Calu3 (cell line): ENCODE data around the gene TBL1X. TPM values are rescaled to one million over a fixed set of nuclear protein-coding genes. Genes with fewer than 3 reads are reported as not detected.
"Not testable (repeated sequence)": the region's sequence is repeated elsewhere in the genome, so short reads cannot be mapped to it uniquely, and the experiment has no call there.

Source experiments
- BruUV-seq: library from RNA; stranded (reverse); fragments of 400-500 nt; replicated peaks from 2 replicates; lab custom pipeline; 2021; lab: Mats Ljungman, UMichigan
- CTCF ChIA-PET: fragments of 300-600 bp; sonication (Branson Sonifier 250); formaldehyde crosslinking; loops from one replicate; lab custom pipeline; 2022; ENCODE audit warnings: antibody characterized with exemption; lab: Charles Lee
- DNase-seq: peaks from one replicate; pipeline ENCODE4 v3.0.0; 2022
- H3K27ac Mint-ChIP-seq: one replicate; pipeline ENCODE4 v1.8.0; 2022; ENCODE audit warnings: mixed read lengths; ENCODE audit not compliant: unreplicated experiment
- H3K27me3 Mint-ChIP-seq: one replicate; pipeline ENCODE4 v1.8.0; 2022; ENCODE audit warnings: mixed read lengths; ENCODE audit not compliant: unreplicated experiment
- H3K36me3 Mint-ChIP-seq: one replicate; pipeline ENCODE4 v1.8.0; 2022; ENCODE audit warnings: mild to moderate bottlenecking, moderate library complexity, mixed read lengths; ENCODE audit not compliant: insufficient read depth, unreplicated experiment
- H3K4me1 Mint-ChIP-seq: one replicate; pipeline ENCODE4 v1.8.0; 2022; ENCODE audit warnings: mild to moderate bottlenecking, low read depth, mixed read lengths; ENCODE audit not compliant: unreplicated experiment
- H3K4me3 Mint-ChIP-seq: one replicate; pipeline ENCODE4 v1.8.0; 2022; ENCODE audit warnings: mild to moderate bottlenecking, low read depth, moderate library complexity, mixed read lengths; ENCODE audit not compliant: unreplicated experiment
- H3K9me3 Mint-ChIP-seq: one replicate; pipeline ENCODE4 v1.8.0; 2022; ENCODE audit warnings: low read depth, mixed read lengths; ENCODE audit not compliant: unreplicated experiment
- intact Hi-C: fragments of 100-400 bp; cut with micrococcal nuclease; formaldehyde crosslinking; loops from one replicate; pipeline ENCODE4 v1.10.0; 2022; ENCODE audit not compliant: unreplicated experiment
- total RNA-seq: library from RNA; stranded (reverse); gene quantifications from 2 replicates; pipeline ENCODE4 v1.2.3, GENCODE V29; 2022
- TF ChIP-seq, protein P1 (sequence below): fragments of 200-600 bp; IDR thresholded peaks from one replicate; pipeline ENCODE4 v1.8.0; 2022; ENCODE audit warnings: antibody characterized with exemption; ENCODE audit not compliant: unreplicated experiment

The TBL1X gene
- total RNA-seq, 1 experiment from 2014 or later, result 25.0 TPM

DNA sequence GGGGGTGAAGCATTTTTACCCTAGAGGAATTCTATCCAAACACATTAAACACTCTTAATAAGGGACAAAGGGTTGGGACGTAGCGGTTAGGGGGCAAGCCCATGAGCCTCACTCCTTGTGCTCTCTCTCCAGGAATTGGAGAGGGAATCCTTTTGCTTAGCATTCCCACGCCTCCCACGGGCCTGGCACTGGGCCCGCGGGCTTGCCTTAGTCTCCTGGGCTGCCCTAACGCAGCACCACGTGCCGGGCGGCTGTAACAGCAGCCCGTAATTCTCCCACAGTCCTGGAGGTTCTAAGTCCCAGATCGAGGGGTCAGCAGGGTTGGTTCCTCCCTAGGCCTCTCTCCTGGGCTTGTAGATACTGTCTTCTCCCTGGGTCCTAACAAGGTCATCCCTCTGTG, 67.5 kb downstream of the TBL1X start:
- no peaks in the 10 kb centered on the region for H3K27me3 Mint-ChIP-seq
- no TSS peak for BruUV-seq
- CTCF ChIA-PET, result no interaction called here
- TF ChIP-seq, protein P1, sequence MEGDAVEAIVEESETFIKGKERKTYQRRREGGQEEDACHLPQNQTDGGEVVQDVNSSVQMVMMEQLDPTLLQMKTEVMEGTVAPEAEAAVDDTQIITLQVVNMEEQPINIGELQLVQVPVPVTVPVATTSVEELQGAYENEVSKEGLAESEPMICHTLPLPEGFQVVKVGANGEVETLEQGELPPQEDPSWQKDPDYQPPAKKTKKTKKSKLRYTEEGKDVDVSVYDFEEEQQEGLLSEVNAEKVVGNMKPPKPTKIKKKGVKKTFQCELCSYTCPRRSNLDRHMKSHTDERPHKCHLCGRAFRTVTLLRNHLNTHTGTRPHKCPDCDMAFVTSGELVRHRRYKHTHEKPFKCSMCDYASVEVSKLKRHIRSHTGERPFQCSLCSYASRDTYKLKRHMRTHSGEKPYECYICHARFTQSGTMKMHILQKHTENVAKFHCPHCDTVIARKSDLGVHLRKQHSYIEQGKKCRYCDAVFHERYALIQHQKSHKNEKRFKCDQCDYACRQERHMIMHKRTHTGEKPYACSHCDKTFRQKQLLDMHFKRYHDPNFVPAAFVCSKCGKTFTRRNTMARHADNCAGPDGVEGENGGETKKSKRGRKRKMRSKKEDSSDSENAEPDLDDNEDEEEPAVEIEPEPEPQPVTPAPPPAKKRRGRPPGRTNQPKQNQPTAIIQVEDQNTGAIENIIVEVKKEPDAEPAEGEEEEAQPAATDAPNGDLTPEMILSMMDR, result no peak
- no peak for DNase-seq
- H3K36me3 Mint-ChIP-seq, result no peaks in the 10 kb centered on the region
- peaks cover 6% of the 10 kb centered on the region for H3K4me1 Mint-ChIP-seq
- intact Hi-C loops, result no loop called here
- peaks cover under 1% of the 10 kb centered on the region for H3K9me3 Mint-ChIP-seq
- no peak overlapping the region for H3K27ac Mint-ChIP-seq
- no peak overlapping the region for H3K4me3 Mint-ChIP-seq

DNA sequence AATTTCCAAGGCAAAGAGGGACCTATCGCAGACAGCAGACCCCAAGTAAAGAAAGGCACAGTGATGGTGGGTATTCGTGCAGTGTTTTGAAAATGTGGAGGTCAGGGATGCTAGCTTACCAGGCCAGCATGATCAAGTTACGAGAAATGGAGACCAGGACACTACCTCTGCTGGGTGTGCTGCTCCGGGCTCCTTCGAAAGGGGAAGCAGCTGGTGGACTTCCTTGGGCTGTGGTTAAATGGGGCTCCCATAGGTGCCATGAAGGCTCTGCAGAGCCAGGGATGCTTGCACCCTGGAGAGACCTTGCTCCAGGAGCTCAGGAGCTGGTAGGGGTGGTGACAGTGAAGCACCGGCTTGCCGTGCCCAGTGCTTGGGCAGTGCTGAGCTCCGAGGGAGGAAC, 68.8 kb downstream of the TBL1X start:
- no peak for DNase-seq
- Mint-ChIP-seq H3K9me3 (peaks cover 2% of the 10 kb centered on the region), H3K4me1 (peaks cover 6% of the 10 kb centered on the region), H3K4me3 (no peak overlapping the region), H3K27me3 (no peaks in the 10 kb centered on the region), H3K36me3 (no peaks in the 10 kb centered on the region), H3K27ac (no peak overlapping the region)
- intact Hi-C loops, result no loop called here
- CTCF ChIA-PET, result no interaction called here
- BruUV-seq, result no TSS peak
- TF ChIP-seq, protein P1, result no peak

DNA sequence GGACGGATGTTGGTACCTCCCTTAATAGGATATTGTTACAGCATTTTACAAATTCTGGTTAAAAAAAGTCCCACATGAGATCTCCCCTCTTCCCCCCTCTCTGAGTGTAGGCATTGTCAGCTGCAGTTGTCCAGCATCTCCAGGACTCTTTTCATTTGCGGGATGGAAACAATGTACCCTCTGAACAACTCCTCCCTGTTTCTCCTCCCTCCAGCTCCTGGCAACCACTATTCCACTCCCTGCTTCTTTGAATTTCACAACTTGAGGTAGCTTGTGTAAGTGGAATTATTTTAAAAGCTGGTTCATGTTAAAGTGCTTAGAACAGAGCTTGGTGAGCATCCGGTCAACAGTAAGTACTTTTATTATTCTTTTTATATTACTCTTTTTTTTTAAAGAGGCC, 69.8 kb downstream of the TBL1X start:
- no peak overlapping the region for H3K27ac Mint-ChIP-seq
- H3K27me3 Mint-ChIP-seq, result no peaks in the 10 kb centered on the region
- intact Hi-C loops, result no loop called here
- peaks cover 2% of the 10 kb centered on the region for H3K4me1 Mint-ChIP-seq
- CTCF ChIA-PET, result no interaction called here
- no TSS peak for BruUV-seq
- TF ChIP-seq, protein P1, result no peak
- no peak for DNase-seq
- no peaks in the 10 kb centered on the region for H3K36me3 Mint-ChIP-seq
- H3K4me3 Mint-ChIP-seq, result no peak overlapping the region
- H3K9me3 Mint-ChIP-seq, result peaks cover 2% of the 10 kb centered on the region

DNA sequence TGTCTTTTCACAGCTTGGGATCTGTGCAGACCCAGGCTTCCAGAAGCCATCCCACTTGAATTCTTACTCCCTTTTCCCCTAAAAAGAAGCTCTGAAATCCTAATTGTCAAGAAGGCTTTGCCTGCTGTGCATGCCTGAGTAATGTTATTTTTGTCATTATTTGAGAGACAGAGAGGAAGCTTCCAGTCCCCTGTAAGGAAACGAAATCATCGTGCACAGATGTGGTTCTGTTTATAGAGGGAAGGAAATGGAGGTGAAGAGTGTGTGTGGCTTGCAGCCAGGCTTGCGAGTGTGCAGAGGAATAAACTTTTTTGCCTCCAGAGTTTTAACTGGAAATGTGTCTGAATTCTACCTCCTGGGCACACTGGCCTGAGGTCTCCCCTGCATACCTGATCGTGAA, 70.2 kb downstream of the TBL1X start:
- Mint-ChIP-seq H3K4me1 (no peaks in the 10 kb centered on the region), H3K27me3 (no peaks in the 10 kb centered on the region), H3K4me3 (no peak overlapping the region), H3K9me3 (peaks cover 2% of the 10 kb centered on the region), H3K36me3 (no peaks in the 10 kb centered on the region), H3K27ac (no peak overlapping the region)
- intact Hi-C loops, result no loop called here
- CTCF ChIA-PET, result no interaction called here
- no TSS peak for BruUV-seq
- TF ChIP-seq, protein P1, result no peak
- no peak for DNase-seq

DNA sequence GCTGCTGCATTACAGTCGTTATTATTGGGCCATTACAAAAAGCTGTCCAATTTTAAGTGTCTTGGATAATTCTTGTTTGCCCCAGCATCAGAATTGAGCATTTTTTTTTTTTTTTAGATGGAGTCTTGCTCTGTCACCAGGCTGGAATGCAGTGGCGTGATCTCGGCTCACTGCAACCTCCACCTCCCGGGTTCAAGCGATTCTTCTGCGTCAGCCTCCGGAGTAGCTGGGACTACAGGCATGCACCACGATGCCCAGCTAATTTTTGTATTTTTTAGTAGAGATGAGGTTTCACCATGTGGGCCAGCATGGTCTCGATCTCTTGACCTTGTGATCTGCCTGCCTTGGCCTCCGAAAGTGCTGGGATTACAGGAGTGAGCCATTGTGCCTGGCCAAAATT, 71.3 kb downstream of the TBL1X start:
- H3K4me3 Mint-ChIP-seq, H3K9me3 Mint-ChIP-seq, BruUV-seq, H3K27ac Mint-ChIP-seq, intact Hi-C loops, H3K4me1 Mint-ChIP-seq, H3K27me3 Mint-ChIP-seq, H3K36me3 Mint-ChIP-seq, DNase-seq, CTCF ChIA-PET: not testable (repeated sequence)
